CD14-positive monocyte (primary cell): ENCODE results near the gene STK32C. TPM values are rescaled to one million over a fixed set of nuclear protein-coding genes. Genes with fewer than 3 reads are reported as not detected.
A peak's percentile ranks its signal among the peaks of the same experiment; 100 is the strongest.

ENCODE experiments used
- DNase-seq, 3 donors: peaks; one replicate each; pipeline ENCODE4 v3.0.0-alpha.2; 2011 to 2022
- H2AFZ ChIP-seq: 2 replicates; pipeline ENCODE4 v1.6.0; 2012; ENCODE audit warnings: mild to moderate bottlenecking, low read depth, low read length, inconsistent platforms; ENCODE audit not compliant: insufficient read depth, poor library complexity, severe bottlenecking
- H3K27ac ChIP-seq, 2 donors: 1 replicate in 1 of 2; 2 replicates in 1 of 2; pipeline ENCODE4 v1.5.1; 2012 to 2013; ENCODE audit warnings: low read length in 2 of 2, control low read depth in 1 of 2, inconsistent platforms in 1 of 2, low read depth in 1 of 2, mild to moderate bottlenecking in 1 of 2
- H3K27me3 ChIP-seq, 2 donors: one replicate each; pipeline versions ENCODE4 v1.6.0 to v1.6.1; 2011 to 2013; ENCODE audit warnings: low read length in 2 of 2; ENCODE audit not compliant: control insufficient read depth in 2 of 2, insufficient read depth in 2 of 2
- H3K36me3 ChIP-seq, 2 donors: replicated peaks in 1 of 2; 1 replicate in 1 of 2; 2 replicates in 1 of 2; pipeline versions ENCODE4 v1.5.1 to v1.6.1; 2012 to 2013; ENCODE audit warnings: low read length in 2 of 2, control low read depth in 1 of 2, inconsistent platforms in 1 of 2, mild to moderate bottlenecking in 1 of 2; ENCODE audit not compliant: insufficient read depth in 2 of 2, control insufficient read depth in 1 of 2
- H3K4me1 ChIP-seq, 2 donors: 1 replicate in 1 of 2; 2 replicates in 1 of 2; pipeline versions ENCODE4 v1.5.1 to v1.6.1; 2012 to 2013; ENCODE audit warnings: low read length in 2 of 2, control low read depth in 1 of 2, inconsistent platforms in 1 of 2, mild to moderate bottlenecking in 1 of 2, moderate library complexity in 1 of 2; ENCODE audit not compliant: insufficient read depth in 2 of 2, control insufficient read depth in 1 of 2
- H3K4me2 ChIP-seq: replicated peaks from 2 replicates; pipeline ENCODE3; 2012; ENCODE audit warnings: low read length, moderate library complexity, mild to moderate bottlenecking; ENCODE audit not compliant: poor library complexity, severe bottlenecking; ENCODE audit errors: extremely low read depth
- H3K4me3 ChIP-seq, 3 experiments: fragments of 200-600 bp in 1 of 3; sonication (generic) in 1 of 3; replicated peaks in 1 of 3; 1 replicate in 2 of 3; 2 replicates in 1 of 3; pipeline ENCODE4 v1.5.1; 2011 to 2013; ENCODE audit warnings: low read length in 3 of 3, mild to moderate bottlenecking in 3 of 3, control low read depth in 2 of 3, low read depth in 2 of 3, inconsistent platforms in 1 of 3, moderate library complexity in 1 of 3
- H3K79me2 ChIP-seq: 2 replicates; pipeline ENCODE4 v1.6.0; 2012; ENCODE audit warnings: mild to moderate bottlenecking, control low read depth, inconsistent platforms, low read length, moderate library complexity; ENCODE audit not compliant: insufficient read depth
- H3K9ac ChIP-seq: 2 replicates; pipeline ENCODE4 v1.6.0; 2017; ENCODE audit warnings: low read length, mild to moderate bottlenecking; ENCODE audit not compliant: insufficient read depth, poor library complexity, severe bottlenecking
- H3K9me3 ChIP-seq, 2 donors: replicated peaks in 1 of 2; 1 replicate in 1 of 2; 2 replicates in 1 of 2; pipeline versions ENCODE4 v1.5.1 to v1.6.1; 2012 to 2013; ENCODE audit warnings: low read length in 2 of 2, control low read depth in 1 of 2; ENCODE audit not compliant: control insufficient read depth in 1 of 2, insufficient read depth in 1 of 2
- H4K20me1 ChIP-seq: 2 replicates; pipeline ENCODE4 v1.6.0; 2012; ENCODE audit warnings: mild to moderate bottlenecking, low read length, control low read depth, moderate library complexity; ENCODE audit not compliant: insufficient read depth
- H3K27ac Mint-ChIP-seq, 7 donors: one replicate each; pipeline ENCODE4 v1.8.0; 2020; ENCODE audit warnings: mild to moderate bottlenecking in 7 of 7, mixed read lengths in 7 of 7, moderate library complexity in 6 of 7, inconsistent platforms in 2 of 7
- H3K27me3 Mint-ChIP-seq, 3 donors: one replicate each; pipeline ENCODE4 v1.8.0; 2021 to 2022; ENCODE audit warnings: low read depth in 3 of 3, mild to moderate bottlenecking in 3 of 3, mixed read lengths in 3 of 3, moderate library complexity in 3 of 3, inconsistent platforms in 1 of 3
- H3K36me3 Mint-ChIP-seq, 2 donors: one replicate each; pipeline ENCODE4 v1.8.0; 2020; ENCODE audit warnings: mixed read lengths in 2 of 2, inconsistent platforms in 1 of 2, mild to moderate bottlenecking in 1 of 2
- H3K4me1 Mint-ChIP-seq: one replicate; pipeline ENCODE4 v1.8.0; 2020; ENCODE audit warnings: mild to moderate bottlenecking, mixed read lengths
- H3K4me3 Mint-ChIP-seq, 2 donors: one replicate each; pipeline ENCODE4 v1.8.0; 2020; ENCODE audit warnings: mild to moderate bottlenecking in 2 of 2, mixed read lengths in 2 of 2, moderate library complexity in 1 of 2
- H3K9me3 Mint-ChIP-seq, 7 donors: one replicate each; pipeline ENCODE4 v1.8.0; 2020 to 2022; ENCODE audit warnings: mixed read lengths in 7 of 7, mild to moderate bottlenecking in 6 of 7, moderate library complexity in 6 of 7, inconsistent platforms in 2 of 7
- WGBS: methylation state at CpG from one replicate; pipeline ENCODE4 v1.1.5; 2013; ENCODE audit warnings: missing lambda C conversion rate; ENCODE audit not compliant: insufficient coverage; 5-methylcytosine and 5-hydroxymethylcytosine counted together
- intact Hi-C, 2 donors: fragments of 100-400 bp; cut with micrococcal nuclease; formaldehyde crosslinking; loops; one replicate each; pipeline versions ENCODE4 v1.15.0 to v1.15.1; 2023
- polyA plus RNA-seq, 3 donors: library from polyadenylated mRNA; depleted of rRNA in 1 of 3; unstranded in 2 of 3; stranded (reverse) in 1 of 3; fragments of 300-500 nt in 2 of 3; fragments of >200 nt in 1 of 3; fragmentation: Illumina TruSeq in 2 of 3; gene quantifications; 1 replicate in 2 of 3; 2 replicates in 1 of 3; pipeline ENCODE4 v1.2.3, GENCODE V29; 2012 to 2021
- TF ChIP-seq, protein P1 (sequence below): fragments of 200-600 bp; IDR thresholded peaks from one replicate; pipeline ENCODE4 v1.8.0; 2022; ENCODE audit warnings: antibody characterized with exemption, mild to moderate bottlenecking

The STK32C gene
- polyA plus RNA-seq, 3 donors = 13.6 to 22.8 (median 18.4) TPM

DNA sequence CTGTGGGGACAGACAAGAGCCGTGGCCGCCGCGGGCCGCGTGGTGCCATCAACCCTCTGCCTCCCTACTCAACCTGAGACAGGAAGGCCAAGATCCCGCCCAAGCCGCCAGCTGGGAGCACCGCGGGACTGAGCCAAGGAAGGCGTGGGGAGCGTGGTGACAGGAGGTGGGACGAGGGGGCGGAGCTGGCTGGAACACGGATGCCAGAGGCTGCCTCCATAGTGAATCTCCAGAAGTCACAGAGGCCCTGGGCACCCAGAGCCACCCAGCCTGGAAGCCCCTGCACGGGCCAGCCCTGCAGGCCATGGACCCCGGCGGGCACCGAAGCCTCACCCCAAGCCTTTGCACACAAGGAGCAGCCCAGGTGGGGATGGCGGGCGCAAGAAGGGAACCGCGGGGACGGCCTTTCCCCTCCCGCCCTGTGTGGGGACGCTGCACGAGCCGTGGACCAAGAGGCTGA is 139.1 kb downstream of the STK32C start:
- Mint-ChIP-seq H3K27me3 (peaks cover 7 to 9% (median 9%) of the 10 kb centered on the region in 3 donors), H3K36me3 (no peaks in the 10 kb centered on the region), H3K4me1 (no peaks in the 10 kb centered on the region), H3K9me3 (peaks cover 0 to 6% (median 4%) of the 10 kb centered on the region in 7 donors), H3K27ac (no peak overlapping the region), H3K4me3 (no peak overlapping the region)
- Histone ChIP-seq H3K9ac (no peak overlapping the region), H3K4me2 (no peak overlapping the region), H3K27me3 (peaks cover 0 to 2% of the 10 kb centered on the region in 2 donors), H3K36me3 (no peaks in the 10 kb centered on the region), H3K4me1 (no peaks in the 10 kb centered on the region), H4K20me1 (no peaks in the 10 kb centered on the region), H3K4me3 (no peak overlapping the region), H3K9me3 (peaks cover under 1 to 5% of the 10 kb centered on the region in 2 donors), H3K27ac (no peak overlapping the region), H3K79me2 (no peaks in the 10 kb centered on the region), H2AFZ (no peak overlapping the region)
- WGBS = 85% methylated on average over 23 of the region's 28 CpGs
- DNase-seq = no peak
- TF ChIP-seq, protein P1, sequence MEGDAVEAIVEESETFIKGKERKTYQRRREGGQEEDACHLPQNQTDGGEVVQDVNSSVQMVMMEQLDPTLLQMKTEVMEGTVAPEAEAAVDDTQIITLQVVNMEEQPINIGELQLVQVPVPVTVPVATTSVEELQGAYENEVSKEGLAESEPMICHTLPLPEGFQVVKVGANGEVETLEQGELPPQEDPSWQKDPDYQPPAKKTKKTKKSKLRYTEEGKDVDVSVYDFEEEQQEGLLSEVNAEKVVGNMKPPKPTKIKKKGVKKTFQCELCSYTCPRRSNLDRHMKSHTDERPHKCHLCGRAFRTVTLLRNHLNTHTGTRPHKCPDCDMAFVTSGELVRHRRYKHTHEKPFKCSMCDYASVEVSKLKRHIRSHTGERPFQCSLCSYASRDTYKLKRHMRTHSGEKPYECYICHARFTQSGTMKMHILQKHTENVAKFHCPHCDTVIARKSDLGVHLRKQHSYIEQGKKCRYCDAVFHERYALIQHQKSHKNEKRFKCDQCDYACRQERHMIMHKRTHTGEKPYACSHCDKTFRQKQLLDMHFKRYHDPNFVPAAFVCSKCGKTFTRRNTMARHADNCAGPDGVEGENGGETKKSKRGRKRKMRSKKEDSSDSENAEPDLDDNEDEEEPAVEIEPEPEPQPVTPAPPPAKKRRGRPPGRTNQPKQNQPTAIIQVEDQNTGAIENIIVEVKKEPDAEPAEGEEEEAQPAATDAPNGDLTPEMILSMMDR = no peak
- intact Hi-C loops = no loop called here

DNA sequence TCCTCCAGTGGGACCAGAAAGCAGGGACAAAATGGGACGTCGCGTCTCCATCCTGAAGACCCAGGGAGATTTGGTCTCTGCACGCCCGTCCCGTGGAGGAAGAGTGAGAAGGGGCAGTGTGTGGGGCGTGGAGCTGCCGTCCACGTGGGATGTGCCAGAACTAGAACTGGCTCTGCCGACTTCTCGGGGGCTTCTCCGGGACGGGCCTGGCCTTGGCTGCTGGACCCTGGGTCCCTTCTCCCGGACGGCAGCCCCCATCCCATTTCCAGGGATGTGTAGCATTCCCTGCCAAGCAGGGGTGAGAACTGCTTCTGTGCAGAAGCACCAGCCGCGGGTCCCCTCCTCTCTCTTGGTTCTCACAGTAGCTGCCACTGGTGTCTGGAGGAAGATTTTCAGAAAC is 139.8 kb downstream of the STK32C start:
- H3K9me3 ChIP-seq = no peaks in the 10 kb centered on the region
- Mint-ChIP-seq H3K27ac (peak overlapping the region in 1 of 7 donors; percentile 63), H3K4me1 (no peaks in the 10 kb centered on the region), H3K36me3 (no peaks in the 10 kb centered on the region), H3K27me3 (peaks cover 7 to 12% (median 9%) of the 10 kb centered on the region in 3 donors), H3K9me3 (peaks cover 0 to 2% (median 0%) of the 10 kb centered on the region in 7 donors), H3K4me3 (no peak overlapping the region)
- no peak overlapping the region for H3K27ac ChIP-seq
- H3K4me1 ChIP-seq = no peaks in the 10 kb centered on the region
- DNase-seq = no peak
- no peak overlapping the region for H2AFZ ChIP-seq
- no peak overlapping the region for H3K4me2 ChIP-seq
- 88% methylated on average over 11 of the region's 17 CpGs for WGBS
- TF ChIP-seq, protein P1 = no peak
- intact Hi-C loops = no loop called here
- H3K36me3 ChIP-seq = no peaks in the 10 kb centered on the region
- H3K27me3 ChIP-seq = peaks cover 0 to 2% of the 10 kb centered on the region in 2 donors
- no peaks in the 10 kb centered on the region for H3K79me2 ChIP-seq
- H3K4me3 ChIP-seq = no peak overlapping the region
- no peaks in the 10 kb centered on the region for H4K20me1 ChIP-seq
- no peak overlapping the region for H3K9ac ChIP-seq
